SK-N-SH treated with all-trans-retinoic acid at 6 μM for 48 hours (cell line): ENCODE results near the gene KLF17.

ENCODE experiments used
- BACH2 ChIP-seq: fragments of 250-450 bp; sonication (Bioruptor Pico); IDR thresholded peaks from 2 replicates; pipeline ENCODE4 v1.9.0; 2021; ENCODE audit warnings: mild to moderate bottlenecking, borderline replicate concordance
- CSDC2 ChIP-seq: fragments of 250-450 bp; sonication (Bioruptor Pico); IDR thresholded peaks from 2 replicates; pipeline ENCODE4 v1.5.0; 2020; ENCODE audit warnings: mild to moderate bottlenecking, moderate library complexity
- ESRRG ChIP-seq: fragments of 250-450 bp; sonication (Bioruptor Pico); IDR thresholded peaks from 2 replicates; pipeline ENCODE4 v1.6.1; 2021; ENCODE audit warnings: mild to moderate bottlenecking
- ISL1 ChIP-seq: fragments of 250-450 bp; sonication (Bioruptor Pico); IDR thresholded peaks from 2 replicates; pipeline ENCODE4 v2.1.2; 2022; ENCODE audit warnings: mild to moderate bottlenecking, moderate library complexity
- OSR1 ChIP-seq: fragments of 250-450 bp; sonication (Bioruptor Pico); IDR thresholded peaks from 2 replicates; pipeline ENCODE4 v1.8.0; 2022; ENCODE audit warnings: moderate library complexity, mild to moderate bottlenecking, inconsistent platforms
- POU6F1 ChIP-seq: fragments of 250-450 bp; sonication (Bioruptor Pico); IDR thresholded peaks from 2 replicates; pipeline ENCODE4 v1.8.0; 2021; ENCODE audit warnings: low read depth, mild to moderate bottlenecking, moderate library complexity, borderline replicate concordance
- RARB ChIP-seq: fragments of 250-450 bp; sonication (Bioruptor Pico); IDR thresholded peaks from 2 replicates; pipeline ENCODE4 v1.8.0; 2021; ENCODE audit warnings: mild to moderate bottlenecking, moderate library complexity
- SNAI2 ChIP-seq: fragments of 250-450 bp; sonication (Bioruptor Pico); IDR thresholded peaks from 2 replicates; pipeline ENCODE4 v1.5.0; 2020; ENCODE audit warnings: mild to moderate bottlenecking, moderate library complexity
- TCF4 ChIP-seq: fragments of 250-450 bp; sonication (Bioruptor Pico); IDR thresholded peaks from 2 replicates; pipeline ENCODE4 v1.8.0; 2021; ENCODE audit warnings: mild to moderate bottlenecking, moderate library complexity, borderline replicate concordance
- TOX ChIP-seq: fragments of 250-450 bp; sonication (Bioruptor Pico); IDR thresholded peaks from 2 replicates; pipeline ENCODE4 v1.8.0; 2021; ENCODE audit warnings: mild to moderate bottlenecking, moderate library complexity, borderline replicate concordance
- ZFP3 ChIP-seq: fragments of 250-450 bp; sonication (Bioruptor Pico); IDR thresholded peaks from 2 replicates; pipeline ENCODE4 v1.5.0; 2020; ENCODE audit warnings: mild to moderate bottlenecking, moderate library complexity
- ZNF565 ChIP-seq: fragments of 450-650 bp; formaldehyde crosslinking; conservative IDR thresholded peaks from 2 replicates; pipeline ENCODE4 v1.5.0; 2020; ENCODE audit warnings: low read depth, mild to moderate bottlenecking, moderate library complexity
- TF ChIP-seq, protein P1 (sequence below): fragments of 250-450 bp; sonication (Bioruptor Pico); IDR thresholded peaks from 2 replicates; pipeline ENCODE4 v1.8.0; 2020; ENCODE audit warnings: mild to moderate bottlenecking, moderate library complexity, borderline replicate concordance
- TF ChIP-seq, protein P2 (sequence below): fragments of 250-450 bp; sonication (Bioruptor Pico); IDR thresholded peaks from 2 replicates; pipeline ENCODE4 v1.5.1; 2020; ENCODE audit warnings: low read depth, mild to moderate bottlenecking, moderate library complexity

DNA sequence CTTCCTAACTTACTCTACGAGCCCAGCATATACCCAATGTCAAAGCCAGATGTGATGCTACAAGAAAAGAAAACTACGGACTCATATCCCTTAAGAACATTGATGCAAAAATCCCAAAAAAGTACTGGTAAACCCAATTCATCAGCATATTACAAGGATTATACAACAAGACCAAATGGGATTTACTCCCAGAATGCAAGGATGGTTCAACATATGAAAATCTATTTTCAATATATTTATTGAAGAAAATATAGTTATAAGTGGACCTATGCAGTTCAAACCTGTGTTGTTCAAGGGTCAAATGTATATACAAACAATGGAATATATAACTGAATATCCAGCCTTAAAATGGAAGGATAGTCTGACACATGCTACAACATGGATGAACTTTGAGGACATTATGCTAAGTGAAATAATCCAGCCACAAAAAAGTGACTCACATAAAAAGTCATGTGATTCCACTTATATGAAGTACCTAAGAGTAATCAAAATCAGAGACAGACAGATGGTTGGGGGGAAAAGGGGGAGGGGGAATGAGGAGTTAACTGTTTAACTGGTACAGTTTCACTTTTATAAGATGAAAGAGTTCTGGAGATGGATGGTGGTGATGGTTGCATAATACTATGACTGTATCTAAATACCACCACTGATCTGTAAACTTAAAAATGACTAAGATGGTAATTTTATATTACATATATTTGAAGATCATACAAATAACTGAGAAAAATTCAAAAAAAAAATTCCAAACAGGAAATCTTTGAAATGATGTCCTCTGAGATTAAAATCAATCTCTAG, 26.5 kb downstream of the KLF17 start:
- TF ChIP-seq POU6F1 = no peak
- TF ChIP-seq, protein P1, sequence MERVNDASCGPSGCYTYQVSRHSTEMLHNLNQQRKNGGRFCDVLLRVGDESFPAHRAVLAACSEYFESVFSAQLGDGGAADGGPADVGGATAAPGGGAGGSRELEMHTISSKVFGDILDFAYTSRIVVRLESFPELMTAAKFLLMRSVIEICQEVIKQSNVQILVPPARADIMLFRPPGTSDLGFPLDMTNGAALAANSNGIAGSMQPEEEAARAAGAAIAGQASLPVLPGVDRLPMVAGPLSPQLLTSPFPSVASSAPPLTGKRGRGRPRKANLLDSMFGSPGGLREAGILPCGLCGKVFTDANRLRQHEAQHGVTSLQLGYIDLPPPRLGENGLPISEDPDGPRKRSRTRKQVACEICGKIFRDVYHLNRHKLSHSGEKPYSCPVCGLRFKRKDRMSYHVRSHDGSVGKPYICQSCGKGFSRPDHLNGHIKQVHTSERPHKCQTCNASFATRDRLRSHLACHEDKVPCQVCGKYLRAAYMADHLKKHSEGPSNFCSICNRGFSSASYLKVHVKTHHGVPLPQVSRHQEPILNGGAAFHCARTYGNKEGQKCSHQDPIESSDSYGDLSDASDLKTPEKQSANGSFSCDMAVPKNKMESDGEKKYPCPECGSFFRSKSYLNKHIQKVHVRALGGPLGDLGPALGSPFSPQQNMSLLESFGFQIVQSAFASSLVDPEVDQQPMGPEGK (CRISPR knock-in tag) = no peak
- TF ChIP-seq, protein P2, sequence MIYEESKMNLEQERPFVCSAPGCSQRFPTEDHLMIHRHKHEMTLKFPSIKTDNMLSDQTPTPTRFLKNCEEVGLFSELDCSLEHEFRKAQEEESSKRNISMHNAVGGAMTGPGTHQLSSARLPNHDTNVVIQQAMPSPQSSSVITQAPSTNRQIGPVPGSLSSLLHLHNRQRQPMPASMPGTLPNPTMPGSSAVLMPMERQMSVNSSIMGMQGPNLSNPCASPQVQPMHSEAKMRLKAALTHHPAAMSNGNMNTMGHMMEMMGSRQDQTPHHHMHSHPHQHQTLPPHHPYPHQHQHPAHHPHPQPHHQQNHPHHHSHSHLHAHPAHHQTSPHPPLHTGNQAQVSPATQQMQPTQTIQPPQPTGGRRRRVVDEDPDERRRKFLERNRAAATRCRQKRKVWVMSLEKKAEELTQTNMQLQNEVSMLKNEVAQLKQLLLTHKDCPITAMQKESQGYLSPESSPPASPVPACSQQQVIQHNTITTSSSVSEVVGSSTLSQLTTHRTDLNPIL (CRISPR knock-in tag) = no peak
- no peak for TF ChIP-seq OSR1 (CRISPR knock-in tag)
- no peak for TF ChIP-seq CSDC2
- no peak for TF ChIP-seq ISL1 (CRISPR knock-in tag)
- no peak for TF ChIP-seq ESRRG (CRISPR knock-in tag)
- TF ChIP-seq SNAI2 (CRISPR knock-in tag) = no peak
- no peak for TF ChIP-seq TOX (CRISPR knock-in tag)
- no peak for TF ChIP-seq BACH2 (CRISPR knock-in tag)
- no peak for TF ChIP-seq ZFP3 (CRISPR knock-in tag)
- no peak for TF ChIP-seq RARB
- no peak for TF ChIP-seq TCF4 (CRISPR knock-in tag)
- TF ChIP-seq ZNF565 (CRISPR knock-in tag) = no peak
